Activated CD4-positive, alpha-beta T cell treated with anti-CD3 and anti-CD28 coated beads for 24 hours (primary cell): ENCODE data around the gene CHD8.

Experiments
- DNase-seq, 2 donors: peaks; one replicate each; pipeline ENCODE4 v3.0.0-alpha.2; 2020; ENCODE audit warnings: low read depth in 2 of 2

Gene CHD8

GRCh38 chr14:21369949-21370679 lies 85.8 kb downstream of the CHD8 start:
- DNase-seq, result no peak

GRCh38 chr14:21367582-21368144 lies 88.3 kb downstream of the CHD8 start:
- DNase-seq, result no peak

GRCh38 chr14:21356511-21356910 lies 99.4 kb downstream of the CHD8 start:
- no peak for DNase-seq

DNA sequence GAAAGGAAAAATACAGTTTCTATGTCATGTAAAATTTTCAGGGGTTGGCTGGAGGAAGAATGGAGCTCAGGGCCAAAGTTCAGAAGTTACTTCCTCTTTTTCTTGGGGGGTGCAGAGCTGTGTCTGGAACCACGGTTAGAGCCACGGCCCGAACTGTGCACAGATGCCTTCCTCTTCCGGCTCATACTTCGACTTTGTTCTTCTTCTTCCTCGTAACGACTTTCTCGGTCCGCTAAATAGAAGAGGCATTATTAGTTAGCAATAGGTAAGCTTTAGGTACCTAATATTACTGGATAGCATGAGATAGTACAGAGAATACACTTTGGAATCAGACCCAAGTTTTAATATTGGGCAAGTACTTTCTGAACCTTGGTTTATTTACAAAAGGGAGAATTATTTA lies 103.3 kb downstream of the CHD8 start:
- no peak for DNase-seq

- no peak for DNase-seq
Measured at GRCh38 chr14:21350539-21350938, 105.4 kb downstream of the CHD8 start.

- DNase-seq, result no peak
Measured at GRCh38 chr14:21347201-21347600, 108.7 kb downstream of the CHD8 start.

- no peak for DNase-seq
Measured at GRCh38 chr14:21346532-21347135, 109.3 kb downstream of the CHD8 start.

GRCh38 chr14:21343035-21343794 lies 112.7 kb downstream of the CHD8 start:
- DNase-seq, result no peak
